DOHH2 (cell line): Measurements from ENCODE around the gene CYP1A2.

ENCODE experiments used
- H3F3A ChIP-seq: fragments of 200-600 bp; sonication (generic), shearing (Covaris generic); 2 replicates; pipeline ENCODE4 v1.6.0; 2016; ENCODE audit warnings: antibody characterized with exemption, mild to moderate bottlenecking; ENCODE audit not compliant: control insufficient read depth, insufficient read depth
- H3K27ac ChIP-seq: fragments of 200-600 bp; sonication (generic); 2 replicates; pipeline ENCODE4 v1.5.1; 2014; ENCODE audit warnings: low read depth, mild to moderate bottlenecking, low read length, moderate library complexity
- H3K27me3 ChIP-seq: fragments of 200-600 bp; sonication (generic); 2 replicates; pipeline ENCODE4 v1.6.1; 2014; ENCODE audit warnings: mild to moderate bottlenecking, low read length, mixed read lengths; ENCODE audit not compliant: control insufficient read depth
- H3K36me3 ChIP-seq: fragments of 200-600 bp; sonication (generic); 2 replicates; pipeline ENCODE4 v1.6.1; 2014; ENCODE audit warnings: mild to moderate bottlenecking, low read length, moderate library complexity, mixed read lengths; ENCODE audit not compliant: control insufficient read depth
- H3K4me1 ChIP-seq: fragments of 200-600 bp; sonication (generic); 2 replicates; pipeline ENCODE4 v1.6.1; 2014; ENCODE audit warnings: mild to moderate bottlenecking, low read length, mixed read lengths; ENCODE audit not compliant: control insufficient read depth
- H3K4me2 ChIP-seq: fragments of 200-600 bp; sonication (generic); 2 replicates; pipeline ENCODE4 v1.6.0; 2014; ENCODE audit warnings: mild to moderate bottlenecking, low read length, moderate library complexity
- H3K4me3 ChIP-seq: fragments of 200-600 bp; sonication (generic); 2 replicates; pipeline ENCODE4 v1.5.1; 2014; ENCODE audit warnings: mild to moderate bottlenecking, low read length, mixed read lengths
- H3K79me2 ChIP-seq: fragments of 200-600 bp; sonication (generic); 2 replicates; pipeline ENCODE4 v1.6.1; 2014; ENCODE audit warnings: mild to moderate bottlenecking, low read length, mixed read lengths; ENCODE audit not compliant: control insufficient read depth
- H3K9me2 ChIP-seq: fragments of 200-600 bp; sonication (generic); replicated peaks from 2 replicates; pipeline ENCODE4 v1.6.1; 2014; ENCODE audit warnings: mild to moderate bottlenecking, low read length, mixed read lengths; ENCODE audit not compliant: control insufficient read depth
- H3K9me3 ChIP-seq: fragments of 200-600 bp; sonication (generic); 2 replicates; pipeline ENCODE4 v1.6.1; 2014; ENCODE audit warnings: antibody characterized with exemption, low read length, mixed read lengths; ENCODE audit not compliant: control insufficient read depth, insufficient read depth
- H4K20me1 ChIP-seq: fragments of 200-600 bp; sonication (generic); 2 replicates; pipeline ENCODE4 v1.6.0; 2014; ENCODE audit warnings: low read depth, mild to moderate bottlenecking, antibody characterized with exemption, low read length, moderate library complexity; ENCODE audit not compliant: control insufficient read depth, insufficient read depth
- EZH2phosphoT487 ChIP-seq: fragments of 200-600 bp; sonication (generic); IDR thresholded peaks from 2 replicates; pipeline ENCODE4 v1.6.1; 2017; ENCODE audit warnings: borderline replicate concordance, mild to moderate bottlenecking, antibody characterized with exemption, low read length, moderate library complexity, mixed read lengths
- TF ChIP-seq, protein P1 (sequence below): fragments of 200-600 bp; sonication (generic); IDR thresholded peaks from one replicate; pipeline ENCODE4 v1.5.1; 2014; ENCODE audit warnings: antibody characterized with exemption, mild to moderate bottlenecking, low read depth, low read length; ENCODE audit not compliant: poor library complexity, severe bottlenecking

Gene CYP1A2

GRCh38 chr15:74749832-74750231 is 1.2 kb downstream of the CYP1A2 start:
- Histone ChIP-seq H3K4me1 (no peaks in the 10 kb centered on the region), H3F3A (no peaks in the 10 kb centered on the region), H3K27me3 (peaks cover 10% of the 10 kb centered on the region; the same call in 1 of the 2 replicates), H3K9me3 (no peaks in the 10 kb centered on the region), H3K4me2 (no peak overlapping the region), H4K20me1 (no peaks in the 10 kb centered on the region), H3K36me3 (no peaks in the 10 kb centered on the region), H3K4me3 (no peak overlapping the region), H3K79me2 (no peaks in the 10 kb centered on the region), H3K27ac (no peak overlapping the region), H3K9me2 (no peaks in the 10 kb centered on the region)
- TF ChIP-seq EZH2phosphoT487, result no peak
- TF ChIP-seq, protein P1, sequence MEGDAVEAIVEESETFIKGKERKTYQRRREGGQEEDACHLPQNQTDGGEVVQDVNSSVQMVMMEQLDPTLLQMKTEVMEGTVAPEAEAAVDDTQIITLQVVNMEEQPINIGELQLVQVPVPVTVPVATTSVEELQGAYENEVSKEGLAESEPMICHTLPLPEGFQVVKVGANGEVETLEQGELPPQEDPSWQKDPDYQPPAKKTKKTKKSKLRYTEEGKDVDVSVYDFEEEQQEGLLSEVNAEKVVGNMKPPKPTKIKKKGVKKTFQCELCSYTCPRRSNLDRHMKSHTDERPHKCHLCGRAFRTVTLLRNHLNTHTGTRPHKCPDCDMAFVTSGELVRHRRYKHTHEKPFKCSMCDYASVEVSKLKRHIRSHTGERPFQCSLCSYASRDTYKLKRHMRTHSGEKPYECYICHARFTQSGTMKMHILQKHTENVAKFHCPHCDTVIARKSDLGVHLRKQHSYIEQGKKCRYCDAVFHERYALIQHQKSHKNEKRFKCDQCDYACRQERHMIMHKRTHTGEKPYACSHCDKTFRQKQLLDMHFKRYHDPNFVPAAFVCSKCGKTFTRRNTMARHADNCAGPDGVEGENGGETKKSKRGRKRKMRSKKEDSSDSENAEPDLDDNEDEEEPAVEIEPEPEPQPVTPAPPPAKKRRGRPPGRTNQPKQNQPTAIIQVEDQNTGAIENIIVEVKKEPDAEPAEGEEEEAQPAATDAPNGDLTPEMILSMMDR, result no peak

GRCh38 chr15:74750751-74751150 is 2.1 kb downstream of the CYP1A2 start:
- H3K4me2 ChIP-seq, result no peak overlapping the region

GRCh38 chr15:74752011-74752410 is 3.4 kb downstream of the CYP1A2 start:
- Histone ChIP-seq H3F3A (no peaks in the 10 kb centered on the region), H3K9me3 (no peaks in the 10 kb centered on the region), H3K4me3 (no peak overlapping the region), H3K27me3 (peaks cover 12% of the 10 kb centered on the region; the same call in 1 of the 2 replicates), H3K4me1 (no peaks in the 10 kb centered on the region), H3K9me2 (no peaks in the 10 kb centered on the region), H3K27ac (no peak overlapping the region), H3K4me2 (no peak overlapping the region), H4K20me1 (no peaks in the 10 kb centered on the region), H3K36me3 (no peaks in the 10 kb centered on the region), H3K79me2 (no peaks in the 10 kb centered on the region)
- TF ChIP-seq, protein P1, result no peak
- no peak for TF ChIP-seq EZH2phosphoT487

More at GRCh38 chr15:74750751-74751150, 2.1 kb downstream of the CYP1A2 start:
- Histone ChIP-seq H3K36me3 (no peaks in the 10 kb centered on the region), H3K4me3 (no peak overlapping the region), H3K79me2 (no peaks in the 10 kb centered on the region), H3K27ac (no peak overlapping the region), H4K20me1 (no peaks in the 10 kb centered on the region), H3K27me3 (peaks cover 10% of the 10 kb centered on the region; the same call in 1 of the 2 replicates), H3K9me3 (no peaks in the 10 kb centered on the region), H3F3A (no peaks in the 10 kb centered on the region), H3K4me1 (no peaks in the 10 kb centered on the region), H3K9me2 (no peaks in the 10 kb centered on the region)
- no peak for TF ChIP-seq EZH2phosphoT487
- TF ChIP-seq, protein P1, result no peak

- no peaks in the 10 kb centered on the region for H3F3A ChIP-seq
- no peaks in the 10 kb centered on the region for H4K20me1 ChIP-seq
- no peaks in the 10 kb centered on the region for H3K79me2 ChIP-seq
- H3K9me3 ChIP-seq, result no peaks in the 10 kb centered on the region
- H3K4me3 ChIP-seq, result no peak overlapping the region
- no peaks in the 10 kb centered on the region for H3K4me1 ChIP-seq
- no peaks in the 10 kb centered on the region for H3K9me2 ChIP-seq
- TF ChIP-seq, protein P1, result no peak
- TF ChIP-seq EZH2phosphoT487, result no peak
- peaks cover 12% of the 10 kb centered on the region; the same call in 1 of the 2 replicates for H3K27me3 ChIP-seq
- no peak overlapping the region for H3K27ac ChIP-seq
- H3K4me2 ChIP-seq, result no peak overlapping the region
- no peaks in the 10 kb centered on the region for H3K36me3 ChIP-seq
Measured at GRCh38 chr15:74752531-74752930, 3.9 kb downstream of the CYP1A2 start.
